ENCODE data around the gene KCNJ11.

Gene KCNJ11

DNA sequence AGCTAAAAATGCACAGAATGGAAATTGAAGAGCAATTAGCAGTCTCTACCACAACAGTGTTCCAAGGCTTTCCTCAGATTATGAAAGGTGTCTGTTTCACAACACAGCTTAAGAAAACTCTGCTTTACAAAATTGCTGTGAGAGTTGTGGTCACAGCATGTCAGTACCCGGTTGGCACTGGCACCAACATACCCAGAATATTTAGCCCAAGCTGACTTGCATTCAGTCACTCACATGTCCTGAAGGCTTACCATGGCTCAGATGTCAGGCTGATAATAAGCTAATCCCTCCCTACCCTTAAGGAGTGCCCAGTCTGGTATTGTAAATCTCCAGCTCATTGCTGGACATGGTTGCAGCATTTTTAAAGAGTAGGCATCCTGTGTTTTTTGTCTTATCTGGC lies 22.0 kb downstream of the KCNJ11 start:
- no peak for DNase-seq (ENCODE audit: low read depth in 2 of 2)

DNA sequence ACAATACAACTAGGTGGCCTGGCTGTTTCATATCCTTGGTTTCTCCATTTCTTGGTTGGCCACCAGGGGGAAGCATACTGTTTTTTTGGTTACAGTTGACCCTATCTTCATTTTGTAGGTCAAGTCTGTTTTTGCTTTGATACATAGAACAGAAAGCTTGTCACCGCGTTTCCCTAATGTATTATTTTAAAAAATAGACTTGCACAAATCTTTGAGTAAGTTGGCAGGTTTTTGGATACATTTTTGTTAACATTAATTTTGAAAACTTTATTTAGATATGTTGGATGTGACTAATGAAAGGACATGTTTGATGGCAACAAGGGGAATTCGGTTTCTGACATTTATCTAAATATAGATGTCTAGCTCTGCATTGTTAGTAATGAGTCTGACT lies 33.9 kb downstream of the KCNJ11 start:
- DNase-seq (ENCODE audit: low read depth in 2 of 2): peak; percentile 35 to 50

DNA sequence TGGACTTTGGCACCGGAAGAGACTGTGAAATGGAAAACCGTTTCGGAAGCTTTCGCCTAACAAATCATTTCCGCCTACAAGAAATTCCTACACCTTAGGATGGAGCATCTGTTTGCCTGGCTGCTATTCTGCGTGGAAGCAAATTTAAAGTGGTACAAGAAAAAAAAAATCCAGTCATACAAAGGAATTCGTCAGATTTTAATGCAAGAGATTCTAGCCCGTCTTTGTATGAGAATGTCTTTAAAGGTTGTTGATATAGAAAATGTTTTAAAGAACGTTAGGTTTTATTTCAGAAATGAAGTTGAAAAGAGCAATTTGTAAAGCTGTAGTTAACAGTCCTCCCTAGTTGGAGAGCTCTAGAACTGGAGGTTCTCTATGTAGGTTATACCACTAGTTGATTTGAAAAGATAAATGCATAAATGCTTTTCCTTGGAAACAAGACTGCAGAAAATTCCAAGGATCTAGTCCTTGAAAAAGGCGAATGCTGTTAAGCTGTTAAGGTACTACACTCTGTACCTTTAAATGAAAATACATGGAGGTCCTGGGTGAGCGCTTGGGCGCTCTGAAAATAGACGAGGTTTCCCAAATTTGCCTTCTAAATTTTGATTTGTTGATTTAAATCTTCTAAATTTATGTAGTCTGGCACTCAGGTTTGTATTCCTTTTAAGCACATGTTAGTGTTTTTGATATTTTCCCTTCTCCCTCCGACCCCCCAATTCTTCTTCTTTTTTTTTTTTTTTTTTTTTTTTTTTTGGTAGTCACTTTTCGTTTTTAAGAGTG lies 34.4 kb downstream of the KCNJ11 start:
- no peak for DNase-seq (ENCODE audit: low read depth in 2 of 2)

DNA sequence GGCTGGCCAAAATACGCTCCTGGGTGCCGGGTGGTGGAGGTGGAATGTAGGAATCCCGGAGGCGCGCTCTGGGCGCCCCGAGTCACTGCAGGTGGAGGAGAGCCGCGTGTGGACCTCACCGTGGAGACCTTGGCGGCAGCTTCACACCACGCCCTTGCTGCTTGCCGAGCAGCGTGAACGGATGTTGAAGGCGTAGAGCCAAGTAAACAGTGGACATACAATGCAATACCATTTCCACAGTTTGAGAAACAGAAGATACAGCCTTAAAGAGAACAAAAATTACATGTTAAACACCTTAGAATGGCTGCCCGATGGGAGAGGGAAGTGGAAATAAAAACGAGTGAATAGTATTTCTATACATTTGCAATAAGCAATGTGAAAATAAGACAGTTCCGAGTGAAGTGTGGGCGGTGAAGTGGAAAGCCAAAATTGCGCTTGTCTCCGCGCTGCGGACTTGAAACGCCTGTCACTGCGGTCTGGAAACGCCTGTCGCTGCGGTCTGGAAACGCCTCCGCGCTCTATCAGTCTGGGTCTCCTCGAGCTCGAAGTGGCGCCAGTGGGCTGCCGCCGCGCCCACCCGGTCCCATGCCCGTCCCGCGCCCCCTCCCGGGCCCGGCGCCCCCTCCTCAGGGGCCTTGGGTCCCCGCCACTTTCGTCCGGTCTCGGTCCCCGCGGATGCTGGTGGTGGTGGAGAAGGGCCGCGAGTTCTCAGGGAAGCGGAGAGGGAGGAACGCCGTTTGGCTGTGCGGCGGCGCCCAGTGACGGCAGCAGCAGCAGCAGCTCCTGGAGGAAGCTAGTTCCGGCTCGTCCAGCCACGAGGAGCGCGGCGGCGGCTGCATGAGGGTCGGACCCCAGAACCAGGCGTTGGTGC lies 35.3 kb downstream of the KCNJ11 start:
- peak in 1 of 2 donors; percentile 63 for DNase-seq (ENCODE audit: low read depth in 2 of 2)

DNA sequence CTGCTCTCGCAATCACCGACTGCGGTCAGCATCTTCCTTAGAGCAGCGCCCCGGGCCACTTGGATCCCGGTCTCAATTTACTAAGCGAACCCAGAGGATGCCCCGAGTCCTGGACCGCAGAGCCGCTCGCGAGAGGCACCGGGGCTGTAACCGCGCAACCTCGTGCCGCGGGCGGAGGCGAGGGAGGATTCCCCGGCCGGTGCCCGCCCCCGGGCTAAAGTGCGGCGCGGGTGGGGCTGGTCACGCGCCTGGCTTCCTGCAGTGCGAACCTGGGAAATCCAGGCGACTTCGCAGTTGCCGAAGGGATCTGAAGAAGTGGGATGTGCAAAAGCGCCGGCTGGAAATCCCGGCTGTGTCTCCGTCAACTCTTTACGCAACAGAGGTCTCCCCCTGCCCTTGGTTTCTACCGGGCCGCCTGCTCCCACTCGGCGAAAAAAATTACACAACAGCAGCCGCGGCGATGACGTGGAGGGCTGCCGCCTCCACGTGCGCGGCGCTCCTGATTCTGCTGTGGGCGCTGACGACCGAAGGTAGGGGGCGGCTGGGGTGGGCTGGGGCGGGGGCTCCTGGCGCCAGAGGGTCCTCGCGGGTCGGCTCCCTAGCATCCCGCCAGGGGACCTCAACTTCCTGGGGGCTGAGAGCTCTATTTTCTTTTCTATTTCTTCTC lies 36.8 kb downstream of the KCNJ11 start, which contains the start of gene NCR3LG1:
TSS of gene NCR3LG1 (plus strand) at position 291 of the 667 bp plus-strand sequence. CDS start at position 461, 170 bp downstream.
- DNase-seq (ENCODE audit: low read depth in 2 of 2): peak in 1 of 2 donors; percentile 22

DNA sequence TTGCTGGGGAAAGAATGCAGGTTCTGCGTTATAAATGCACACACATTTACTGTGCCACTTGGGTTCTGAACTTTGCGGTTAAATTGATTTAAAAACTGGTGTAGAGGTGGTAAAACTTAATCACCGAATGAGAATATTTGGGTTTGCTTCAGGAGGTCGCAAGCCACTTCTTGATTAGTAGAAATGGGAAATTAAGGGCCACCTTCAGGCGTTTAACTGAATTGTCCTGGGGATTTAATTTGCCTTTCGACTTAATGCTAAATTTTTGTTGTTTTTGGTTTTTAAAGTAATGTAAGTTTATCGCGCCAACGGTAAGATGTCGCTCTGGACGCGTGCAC lies 37.3 kb downstream of the KCNJ11 start:
- DNase-seq (ENCODE audit: low read depth in 2 of 2): no peak

DNA sequence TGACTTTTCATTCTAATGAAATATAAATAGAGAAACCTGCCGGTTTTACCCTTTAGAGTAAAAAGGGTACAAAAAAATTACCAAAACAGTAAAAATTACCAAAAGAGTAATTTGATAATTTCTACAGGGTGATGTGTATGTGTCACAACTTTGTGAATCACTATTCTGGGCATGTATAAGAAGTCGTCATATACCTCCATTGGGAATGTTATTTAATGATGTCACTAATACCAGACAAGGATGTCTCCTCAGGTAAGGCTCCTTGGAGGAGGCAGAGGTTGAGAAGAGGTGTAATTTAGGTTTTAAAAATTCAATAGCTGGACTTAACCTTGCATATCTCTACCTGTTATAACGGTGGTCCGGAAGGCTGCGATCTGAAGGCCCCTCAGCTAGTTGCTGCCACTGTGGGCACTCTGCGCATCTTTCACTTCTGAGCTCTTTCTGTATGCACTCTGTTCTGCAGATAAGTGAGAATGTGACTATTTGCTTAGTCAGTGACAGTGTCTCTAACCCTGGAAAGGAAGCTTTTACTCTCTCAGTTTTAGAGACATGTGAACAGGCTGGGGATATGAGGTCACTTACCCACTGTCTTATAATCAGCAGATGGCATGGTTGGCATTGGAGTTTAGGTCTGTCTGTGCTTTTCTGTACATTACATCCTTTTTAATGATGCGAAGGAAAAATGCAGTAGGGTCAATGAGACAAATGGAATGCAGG lies 37.8 kb downstream of the KCNJ11 start:
- no peak for DNase-seq (ENCODE audit: low read depth in 2 of 2)

DNA sequence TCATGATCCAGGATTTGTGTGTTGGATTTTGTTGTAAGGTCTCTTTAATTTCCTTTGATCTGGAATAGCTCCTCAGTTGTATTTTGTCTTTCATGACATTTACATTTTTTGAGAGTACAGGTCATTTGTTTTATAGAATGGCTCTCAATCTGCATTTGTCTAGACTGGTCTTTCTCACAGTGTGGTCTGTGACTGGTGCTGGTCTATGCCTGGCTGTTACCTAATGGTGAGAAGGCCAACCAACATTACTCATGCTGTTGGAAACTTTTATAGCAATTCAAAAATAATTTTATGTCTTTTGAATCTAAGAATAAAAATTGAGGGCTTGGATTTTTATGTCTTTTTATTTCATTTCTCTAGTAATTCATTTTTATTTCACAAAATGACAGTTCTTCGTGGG lies 40.8 kb downstream of the KCNJ11 start:
- DNase-seq (ENCODE audit: low read depth in 2 of 2): no peak

DNA sequence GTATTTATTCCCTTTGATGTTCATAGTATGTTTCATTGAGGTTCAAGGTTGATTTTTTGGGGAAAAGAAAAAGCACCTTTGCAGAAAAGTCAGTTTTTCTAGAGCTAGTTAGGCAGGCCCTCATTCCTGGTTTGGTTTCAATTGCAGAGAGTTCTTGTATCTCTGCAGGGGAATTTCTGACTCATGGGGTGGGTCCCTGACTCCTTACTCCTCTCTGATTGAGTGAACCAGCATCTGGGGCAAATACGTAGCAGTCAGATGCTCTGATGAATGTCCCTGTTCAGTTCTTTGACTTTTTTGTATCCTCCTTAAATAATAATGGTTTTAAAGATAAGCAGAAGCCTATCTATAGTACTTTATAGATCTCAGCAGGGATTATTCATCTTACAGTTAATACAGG lies 44.6 kb downstream of the KCNJ11 start:
- peak in 1 of 2 donors; percentile 22 for DNase-seq (ENCODE audit: low read depth in 2 of 2)

DNA sequence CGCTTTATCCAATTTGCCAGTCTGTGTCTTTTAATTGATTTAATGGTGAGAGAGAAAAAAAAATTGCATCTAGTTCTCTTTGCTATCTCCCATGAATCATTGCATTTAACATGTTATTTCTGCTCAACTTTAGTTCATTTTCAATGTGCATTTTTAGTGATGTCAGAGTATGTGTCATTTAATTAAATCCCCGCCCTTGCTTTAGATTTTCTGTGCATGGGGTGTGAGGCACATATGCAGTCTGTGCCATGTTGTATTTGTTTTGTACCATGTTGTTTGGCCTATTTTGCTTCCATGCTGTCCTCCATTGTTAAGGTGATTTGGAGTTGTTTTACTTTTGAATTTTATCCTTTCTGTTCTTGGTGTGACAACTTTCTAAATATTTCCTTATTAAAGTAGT lies 45.2 kb downstream of the KCNJ11 start:
- no peak for DNase-seq (ENCODE audit: low read depth in 2 of 2)
